Body of pancreas (tissue), 4 donors: Measurements from ENCODE around the gene PRR9.

Source experiments
- CTCF ChIP-seq, 7 experiments: fragments of 450-650 bp in 4 of 7; fragments of 200-600 bp in 3 of 7; sonication (generic) in 3 of 7; IDR thresholded peaks; one replicate each; pipeline ENCODE4 v1.5.1; 2016 to 2019; ENCODE audit warnings: antibody characterized with exemption in 7 of 7
- POLR2A ChIP-seq, 3 donors: fragments of 450-650 bp; IDR thresholded peaks; one replicate each; pipeline ENCODE4 v1.6.1; 2016; ENCODE audit warnings: antibody characterized with exemption in 3 of 3, mild to moderate bottlenecking in 2 of 3

- no peak for TF ChIP-seq POLR2A (IDR thresholded peaks at IDR 0.05)
- TF ChIP-seq CTCF (IDR thresholded peaks at IDR 0.05) = no peak
These were observed 7.2 kb upstream of the PRR9 start for GRCh38 chr1:153210206-153210605.
